GM10266 (cell line): ENCODE results near the gene MSI2.

Source experiments
- DNase-seq: peaks from one replicate; pipeline ENCODE4 v3.0.0; 2012; ENCODE audit errors: extremely low spot score
- TF ChIP-seq, protein P1 (sequence below): IDR thresholded peaks from 2 replicates; pipeline ENCODE4 v1.5.1; 2012; ENCODE audit warnings: mild to moderate bottlenecking, low read depth; ENCODE audit not compliant: control insufficient read depth, insufficient read depth; ENCODE audit errors: missing control alignments

The MSI2 gene

DNA sequence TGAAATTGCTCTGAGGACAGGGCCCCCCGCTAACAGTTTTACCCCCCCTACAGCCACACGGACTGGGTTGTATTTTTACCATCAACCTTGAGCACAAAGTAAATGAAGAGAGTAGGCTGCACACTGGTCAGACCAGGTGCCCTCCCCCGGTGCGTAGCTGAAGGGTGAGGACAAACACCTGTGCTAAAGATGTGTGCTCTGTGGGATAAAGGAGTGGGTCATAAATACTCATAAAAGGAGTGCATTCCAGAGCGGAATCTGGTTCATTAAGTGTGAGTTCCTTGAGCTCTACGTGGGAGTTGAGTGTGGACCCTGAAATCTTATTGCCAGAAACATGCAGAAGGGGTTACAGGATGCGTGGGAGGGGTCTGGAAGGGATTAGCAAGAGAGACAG, 271.7 kb downstream of the MSI2 start:
- no peak for DNase-seq
- TF ChIP-seq, protein P1, sequence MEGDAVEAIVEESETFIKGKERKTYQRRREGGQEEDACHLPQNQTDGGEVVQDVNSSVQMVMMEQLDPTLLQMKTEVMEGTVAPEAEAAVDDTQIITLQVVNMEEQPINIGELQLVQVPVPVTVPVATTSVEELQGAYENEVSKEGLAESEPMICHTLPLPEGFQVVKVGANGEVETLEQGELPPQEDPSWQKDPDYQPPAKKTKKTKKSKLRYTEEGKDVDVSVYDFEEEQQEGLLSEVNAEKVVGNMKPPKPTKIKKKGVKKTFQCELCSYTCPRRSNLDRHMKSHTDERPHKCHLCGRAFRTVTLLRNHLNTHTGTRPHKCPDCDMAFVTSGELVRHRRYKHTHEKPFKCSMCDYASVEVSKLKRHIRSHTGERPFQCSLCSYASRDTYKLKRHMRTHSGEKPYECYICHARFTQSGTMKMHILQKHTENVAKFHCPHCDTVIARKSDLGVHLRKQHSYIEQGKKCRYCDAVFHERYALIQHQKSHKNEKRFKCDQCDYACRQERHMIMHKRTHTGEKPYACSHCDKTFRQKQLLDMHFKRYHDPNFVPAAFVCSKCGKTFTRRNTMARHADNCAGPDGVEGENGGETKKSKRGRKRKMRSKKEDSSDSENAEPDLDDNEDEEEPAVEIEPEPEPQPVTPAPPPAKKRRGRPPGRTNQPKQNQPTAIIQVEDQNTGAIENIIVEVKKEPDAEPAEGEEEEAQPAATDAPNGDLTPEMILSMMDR: no peak

GRCh38 chr17:57530026-57530425, 273.7 kb downstream of the MSI2 start:
- TF ChIP-seq, protein P1: no peak
- no peak for DNase-seq

DNA sequence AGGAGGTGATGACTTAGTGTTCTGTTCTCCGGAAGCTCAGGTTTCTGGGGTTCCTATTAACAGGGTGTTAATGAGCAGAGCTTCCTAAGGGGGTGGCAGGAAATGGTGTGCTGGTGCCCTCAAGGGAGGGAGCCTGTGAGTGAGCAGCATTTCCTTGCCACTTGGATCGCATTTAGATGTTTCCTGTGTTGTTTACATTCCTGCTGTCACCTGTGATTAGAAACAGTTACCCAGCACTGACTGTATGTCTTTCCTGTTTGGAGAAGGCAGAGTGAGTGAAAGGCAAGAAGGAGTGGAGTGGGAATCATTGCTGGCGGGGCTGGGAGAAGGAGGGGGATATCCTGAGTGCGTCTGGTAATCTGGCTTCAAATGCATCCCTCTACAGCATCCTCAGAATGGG, 274.2 kb downstream of the MSI2 start:
- no peak for DNase-seq

GRCh38 chr17:57531078-57531477, 274.8 kb downstream of the MSI2 start:
- TF ChIP-seq, protein P1: no peak
- DNase-seq: no peak

More for the DNA sequence above, 274.2 kb downstream of the MSI2 start:
- TF ChIP-seq, protein P1: no peak

DNA sequence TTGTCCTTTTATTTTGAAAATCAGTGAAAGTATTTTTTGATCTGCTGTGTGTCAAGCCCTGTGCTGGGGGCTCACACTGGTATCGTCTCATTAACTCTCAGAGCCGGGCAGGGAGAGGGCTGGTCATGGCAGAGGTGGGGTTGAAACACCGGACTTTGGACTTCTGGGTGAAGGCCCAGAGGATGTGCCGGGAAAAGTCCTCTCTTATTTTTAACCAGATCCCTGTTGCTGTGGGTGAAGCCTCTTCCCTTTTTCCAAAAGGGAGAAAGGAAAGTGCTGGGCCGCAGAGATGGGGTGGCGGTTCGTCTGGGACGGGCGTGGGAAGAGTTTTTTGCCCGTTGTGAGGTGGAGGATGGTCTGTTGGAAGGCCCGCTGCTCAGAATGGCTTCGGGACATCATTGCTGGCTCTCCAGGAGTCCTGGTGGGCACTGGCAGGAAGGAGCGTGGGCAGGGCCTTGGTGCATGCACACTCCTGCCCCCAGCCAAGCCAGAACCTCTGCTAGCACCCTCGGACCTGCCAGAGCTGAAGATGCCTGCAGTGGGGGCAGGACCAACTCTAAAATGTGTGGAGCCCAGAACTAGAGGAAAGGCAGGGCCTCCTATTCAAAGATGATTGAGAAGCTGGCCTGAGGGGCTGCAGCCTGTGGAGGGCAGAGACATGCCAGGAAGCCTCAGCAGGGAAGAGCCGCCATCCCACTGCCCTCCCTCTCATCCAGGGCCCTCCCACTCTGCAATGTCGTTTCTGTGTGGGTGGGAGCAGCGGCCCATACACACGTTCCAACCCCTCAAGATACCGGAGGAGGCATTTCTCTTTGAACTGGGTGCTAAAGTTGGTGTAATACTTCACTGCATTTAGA, 275.6 kb downstream of the MSI2 start:
- no peak for DNase-seq
- TF ChIP-seq, protein P1: no peak

DNA sequence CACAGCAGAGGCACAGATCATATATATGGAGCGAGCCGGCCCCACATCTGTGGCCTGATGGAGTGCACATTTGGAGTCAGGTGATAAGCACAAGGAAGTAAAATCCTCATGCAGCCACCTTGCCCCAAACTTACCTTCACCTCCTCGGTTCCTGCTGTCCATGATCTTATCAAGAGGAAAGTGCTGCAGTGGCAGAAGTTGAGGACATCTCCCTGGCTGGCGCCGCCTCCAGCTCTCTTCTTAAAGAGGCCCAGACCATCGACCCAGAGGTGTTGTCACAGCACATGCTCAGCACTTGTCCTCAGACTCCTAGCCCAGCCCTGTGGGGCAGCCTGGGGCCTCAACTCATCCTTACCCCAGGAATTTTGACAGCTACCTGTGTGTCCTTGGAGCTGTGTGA, 276.2 kb downstream of the MSI2 start:
- TF ChIP-seq, protein P1: no peak
- DNase-seq: no peak

- no peak for DNase-seq
- TF ChIP-seq, protein P1: no peak
These were observed 276.6 kb downstream of the MSI2 start for GRCh38 chr17:57532966-57533365.
